HG02759 (cell line): ENCODE data around the gene PRKAR1A.
"Not testable (repeated sequence)": the region's sequence is repeated elsewhere in the genome, so short reads cannot be mapped to it uniquely, and the experiment has no call there.

Experiments
- ATAC-seq: cut with Tn5 transposase; IDR thresholded peaks from one replicate; pipeline ENCODE4 v1.9.1; 2021; ENCODE audit warnings: mild to moderate bottlenecking, moderate library complexity; ENCODE audit not compliant: unreplicated experiment

The PRKAR1A gene

DNA sequence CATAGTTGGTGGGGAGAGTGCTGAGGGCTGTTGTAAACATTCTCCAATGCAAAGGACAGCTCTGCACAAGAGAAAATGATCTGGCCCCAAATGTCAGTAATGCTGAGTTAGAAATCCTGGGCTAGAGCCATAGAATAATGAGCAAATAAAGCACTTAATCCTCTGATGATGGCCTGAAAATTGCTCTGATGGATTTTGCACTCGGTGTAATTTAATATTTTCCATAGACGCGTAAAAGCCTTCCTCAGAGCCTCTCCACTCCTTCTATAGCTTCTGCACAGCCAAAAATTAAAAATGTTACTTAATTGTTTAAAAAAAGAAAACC is 65.2 kb downstream of the PRKAR1A start:
- no peak for ATAC-seq

DNA sequence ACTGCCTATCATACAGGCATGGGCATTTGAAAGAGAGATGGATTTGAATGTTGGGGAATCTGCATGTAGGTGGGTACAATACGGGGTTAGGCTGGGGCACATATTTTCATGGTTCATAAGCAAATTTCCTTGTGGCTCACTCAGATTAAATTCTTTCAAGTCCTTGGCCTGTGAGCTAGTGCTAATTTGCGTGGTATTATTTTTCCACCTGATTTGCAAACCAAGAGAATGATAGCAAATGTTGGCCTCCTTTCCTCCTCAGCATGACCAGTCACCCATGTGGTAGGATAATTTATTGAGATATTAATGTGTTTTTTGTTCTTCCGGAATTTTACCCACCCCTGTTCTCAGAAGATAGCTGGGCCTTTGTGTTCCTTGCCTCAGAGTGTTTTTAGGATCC is 66.0 kb downstream of the PRKAR1A start:
- ATAC-seq = no peak

DNA sequence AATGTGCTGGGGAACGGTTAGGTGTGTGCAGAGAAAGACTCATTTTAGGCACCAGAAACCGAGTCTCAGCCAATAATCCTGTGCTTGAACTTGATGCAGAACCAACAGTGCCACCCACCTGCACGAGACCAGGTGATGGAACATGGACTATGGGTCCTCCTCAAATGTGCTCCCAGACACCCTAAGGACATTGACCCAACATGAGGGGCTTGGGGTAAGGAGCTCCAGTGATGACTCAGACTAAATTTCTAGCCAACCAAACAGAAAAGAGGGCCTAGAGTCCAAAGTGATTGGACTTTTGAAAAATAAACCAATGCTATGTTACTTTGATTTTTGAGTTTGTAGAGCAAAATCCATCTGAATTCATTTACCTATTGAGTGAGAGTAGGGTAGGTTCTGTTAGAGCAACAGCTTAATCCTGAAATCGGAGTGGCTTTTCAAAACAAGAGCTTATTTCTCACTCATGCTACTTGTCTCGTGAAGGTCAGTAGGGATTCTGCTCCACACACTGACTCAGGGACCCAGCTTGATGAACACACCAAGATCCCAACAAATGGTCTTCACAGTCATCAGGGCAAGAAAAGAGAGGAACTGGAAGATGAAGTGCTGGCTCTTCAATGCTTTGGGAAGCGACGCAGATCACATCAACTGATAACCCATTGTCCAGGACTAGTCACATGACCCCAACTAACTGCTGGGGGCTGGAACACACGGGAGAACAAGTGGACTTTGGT is 67.1 kb downstream of the PRKAR1A start:
- ATAC-seq = no peak

DNA sequence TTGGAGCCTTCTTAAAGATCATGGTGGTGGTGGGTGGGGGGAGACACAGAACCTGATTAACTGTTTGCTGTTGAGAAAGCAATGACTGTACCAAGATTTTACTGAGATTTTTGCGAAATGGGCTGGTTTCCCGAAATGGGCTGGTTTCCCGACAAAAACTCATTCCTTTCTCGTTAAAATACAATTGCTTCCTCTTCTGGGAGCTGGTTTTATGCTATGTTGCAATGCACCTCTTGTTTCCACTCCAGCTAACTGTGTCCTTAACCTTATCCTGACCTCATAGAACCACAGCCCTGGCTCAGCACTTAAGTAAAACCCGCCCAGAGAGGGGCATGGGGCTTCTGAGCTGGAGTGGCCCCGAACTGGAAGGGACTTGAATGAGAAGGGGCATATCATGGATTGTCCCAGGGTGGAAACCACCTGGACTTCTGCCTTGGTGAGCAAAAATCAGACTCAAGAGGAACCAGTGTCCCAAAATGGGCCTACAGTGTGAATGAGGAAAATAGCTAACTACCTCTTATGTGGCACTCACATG is 68.1 kb downstream of the PRKAR1A start:
- ATAC-seq = no peak

DNA sequence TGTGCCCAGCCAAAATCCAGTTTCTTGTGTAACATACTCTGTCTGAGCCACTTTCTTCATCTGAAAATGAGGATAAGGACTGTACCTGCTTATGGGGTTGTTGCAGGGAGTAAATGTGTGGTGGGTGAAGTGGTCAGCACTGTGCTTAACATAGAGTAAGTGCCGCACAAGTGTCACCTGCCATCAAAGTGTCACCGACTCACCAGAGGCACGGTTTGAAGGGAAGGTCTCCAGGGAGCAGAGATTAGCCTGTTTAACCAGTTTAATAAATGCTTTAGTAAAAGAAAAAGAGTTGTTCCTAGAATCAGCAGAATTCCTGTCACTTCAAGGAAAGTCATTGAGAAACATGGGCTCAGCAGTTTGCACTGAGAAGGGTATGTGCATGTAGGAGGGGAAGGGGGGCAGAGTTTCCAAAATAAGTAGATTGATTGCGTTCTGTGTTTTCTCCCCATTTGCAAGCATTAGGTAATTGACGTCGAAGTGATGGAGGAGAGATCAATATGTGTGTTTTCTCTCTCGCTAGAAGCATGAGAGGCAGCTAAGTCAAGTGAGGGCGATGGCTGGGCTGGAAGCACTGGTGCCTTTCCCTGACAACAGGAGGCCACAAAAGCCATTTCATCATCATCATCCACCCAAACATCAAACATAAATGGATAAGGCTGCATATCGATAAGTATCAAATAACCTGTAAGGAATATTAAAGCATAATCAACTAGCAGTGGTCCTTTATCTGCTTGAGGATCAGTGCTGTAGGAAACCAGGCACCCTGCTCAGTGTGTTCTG is 69.8 kb downstream of the PRKAR1A start:
- ATAC-seq = no peak

DNA sequence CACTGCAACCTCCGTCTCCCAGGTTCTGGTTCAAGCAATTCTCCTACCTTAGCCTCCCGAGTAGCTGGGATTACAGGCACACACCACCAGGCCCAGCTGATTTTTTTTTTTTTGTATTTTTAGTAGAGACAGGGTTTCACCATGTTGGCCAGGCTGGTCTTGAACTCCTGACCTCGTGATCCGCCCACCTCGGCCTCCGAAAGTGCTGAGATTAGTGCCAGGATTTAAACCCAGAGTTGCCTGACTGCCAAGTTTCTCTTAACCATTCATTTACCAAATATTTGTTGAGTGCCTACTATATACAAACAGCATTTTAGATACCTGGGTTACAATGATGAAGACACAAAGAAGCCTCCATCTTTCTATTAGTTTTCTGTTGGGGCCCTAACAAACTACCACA is 70.6 kb downstream of the PRKAR1A start:
- ATAC-seq = not testable (repeated sequence)

DNA sequence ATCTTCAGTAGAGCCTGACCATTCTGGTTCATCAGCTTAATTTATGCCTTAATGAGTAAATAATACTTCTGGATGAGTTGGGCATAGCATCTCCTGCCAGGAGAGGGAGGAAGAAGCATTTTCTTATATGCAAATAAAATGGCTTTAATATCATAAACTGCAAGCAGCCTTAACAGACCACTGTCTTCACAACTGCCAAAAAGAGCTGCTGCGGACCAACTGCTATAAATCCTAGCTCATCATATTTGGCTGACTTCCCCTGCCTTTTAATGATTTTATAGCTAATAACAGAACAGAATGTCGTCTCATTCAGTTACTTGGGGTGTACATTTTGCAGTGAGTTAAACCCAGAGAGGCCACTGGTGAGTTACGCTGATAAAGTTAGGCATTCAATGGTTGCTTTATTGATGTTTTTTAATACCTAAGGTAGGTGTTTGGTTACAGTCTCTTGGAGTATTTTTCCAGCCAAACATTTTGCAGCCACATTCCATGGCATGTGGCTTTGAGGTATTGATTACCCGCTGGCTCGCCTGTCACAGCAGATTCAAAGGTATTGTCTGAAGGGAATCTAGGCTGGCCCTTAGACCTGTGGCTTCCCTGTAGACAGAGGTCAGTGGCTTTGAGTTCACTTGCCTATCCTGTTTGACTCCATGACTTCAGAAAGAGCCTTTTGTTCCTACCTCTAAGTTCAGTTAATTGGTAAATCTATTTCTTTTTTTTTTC is 72.5 kb downstream of the PRKAR1A start:
- ATAC-seq = no peak

DNA sequence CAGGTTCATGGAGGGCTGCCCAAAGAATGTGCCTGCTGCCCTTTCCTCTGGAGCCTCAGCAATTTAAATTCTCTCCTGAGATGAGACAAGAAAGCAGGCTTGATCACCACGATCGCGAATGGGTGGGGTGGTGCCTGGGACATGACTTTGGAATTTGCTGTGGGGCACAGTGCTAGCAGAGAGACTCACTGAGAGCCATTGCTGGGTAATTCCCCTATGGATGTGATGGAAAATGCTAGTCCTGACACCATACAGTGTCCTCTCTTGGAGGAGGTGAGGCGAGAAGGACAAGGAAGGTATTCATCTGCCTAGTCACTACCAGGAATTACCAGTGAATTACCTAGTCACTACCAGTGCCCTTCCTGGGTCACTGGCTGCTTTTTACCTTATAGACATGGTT is 73.4 kb downstream of the PRKAR1A start:
- ATAC-seq = no peak

DNA sequence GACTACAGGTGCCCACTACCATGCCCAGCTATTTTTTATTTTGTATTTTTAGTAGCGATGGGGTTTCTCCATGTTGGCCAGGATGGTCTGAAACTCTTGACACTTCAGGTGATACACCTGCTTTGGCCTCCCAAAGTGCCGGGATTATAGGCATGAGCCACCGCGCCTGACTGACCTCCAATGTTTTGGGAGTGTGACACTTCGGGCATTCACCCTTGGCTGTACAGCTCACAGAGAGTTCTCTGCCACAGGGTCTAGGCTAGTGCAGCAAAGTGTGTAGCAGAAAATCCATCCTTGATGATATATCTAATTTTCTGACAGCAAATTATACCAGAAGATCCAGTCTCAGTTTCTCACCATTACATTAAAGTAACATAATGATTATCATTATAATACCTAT is 74.8 kb downstream of the PRKAR1A start:
- no peak for ATAC-seq

DNA sequence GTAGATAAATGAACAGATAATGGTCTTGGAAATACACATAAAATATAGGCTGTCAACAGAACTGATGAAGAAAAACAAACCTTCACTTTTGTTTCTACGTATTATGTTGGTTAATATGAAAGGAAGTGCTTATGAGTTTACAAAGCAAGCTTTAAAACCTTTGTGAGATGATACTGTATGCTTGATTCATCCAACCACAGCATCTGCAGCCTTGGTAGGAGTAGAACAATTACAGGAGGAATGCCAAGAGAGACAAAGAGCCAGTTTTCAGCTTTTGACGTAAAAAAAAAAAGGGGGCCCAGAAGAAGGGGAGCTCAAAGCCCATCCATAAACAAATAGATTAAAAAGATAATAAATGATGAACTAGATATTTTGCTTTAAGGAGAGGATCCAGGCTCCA is 75.6 kb downstream of the PRKAR1A start:
- ATAC-seq = no peak

DNA sequence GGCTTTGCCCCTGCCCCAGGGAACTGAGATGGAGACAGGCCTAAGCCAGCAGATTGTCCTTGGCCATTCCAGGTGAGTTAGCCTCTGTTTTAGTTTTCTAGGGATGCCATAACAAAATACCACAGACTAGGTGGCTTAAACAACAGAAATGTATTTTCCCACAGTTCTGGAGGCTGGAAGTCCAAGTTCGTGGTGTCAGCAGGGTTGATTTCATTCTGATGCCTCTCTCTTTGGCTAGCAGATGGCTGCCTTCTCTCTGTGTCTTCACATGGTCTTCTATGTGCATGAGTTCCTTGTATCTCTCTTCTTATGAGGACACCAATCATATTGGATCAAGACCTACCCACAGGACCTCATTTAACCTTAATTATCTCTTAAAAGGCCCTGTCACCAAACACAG is 76.1 kb downstream of the PRKAR1A start:
- ATAC-seq = no peak

DNA sequence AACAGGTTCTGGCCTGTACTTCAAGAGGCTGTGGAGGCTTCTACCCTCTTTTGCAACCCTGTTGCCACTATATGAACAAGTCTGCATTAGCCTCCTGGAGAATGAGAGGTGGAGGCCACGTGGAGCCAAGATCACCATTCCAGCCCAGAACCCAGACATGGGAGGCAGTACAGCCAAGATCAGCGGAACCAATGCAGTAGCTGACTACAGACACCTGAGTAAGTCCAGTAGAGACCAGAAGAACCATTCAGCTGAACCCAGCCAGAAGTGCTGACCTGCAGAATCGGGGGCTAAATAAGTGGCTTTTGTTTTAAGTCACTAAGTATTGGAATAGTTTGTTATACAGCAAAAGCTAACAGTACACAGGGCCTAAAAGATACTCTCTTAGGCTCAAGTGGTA is 76.9 kb downstream of the PRKAR1A start:
- no peak for ATAC-seq

DNA sequence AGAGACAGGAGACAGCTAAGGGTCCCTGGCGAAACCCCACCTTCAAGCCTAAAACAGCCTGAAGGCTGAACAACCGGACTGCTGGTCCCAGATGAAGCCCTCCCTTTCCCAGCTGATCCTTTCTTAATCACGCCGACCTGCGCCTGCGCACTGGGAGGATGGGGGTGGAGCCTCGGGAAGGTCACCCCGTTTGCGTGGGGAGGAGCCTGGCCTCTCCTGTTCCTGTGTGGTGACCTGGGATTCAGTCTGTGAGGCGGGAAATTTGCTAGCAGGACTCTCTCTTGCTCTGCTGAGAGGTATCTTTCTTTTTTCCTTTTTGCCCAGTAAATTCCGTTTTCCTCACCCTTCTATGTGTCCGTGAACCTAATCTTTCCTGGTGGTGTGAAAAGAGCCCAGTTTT is 79.4 kb downstream of the PRKAR1A start:
- no peak for ATAC-seq

DNA sequence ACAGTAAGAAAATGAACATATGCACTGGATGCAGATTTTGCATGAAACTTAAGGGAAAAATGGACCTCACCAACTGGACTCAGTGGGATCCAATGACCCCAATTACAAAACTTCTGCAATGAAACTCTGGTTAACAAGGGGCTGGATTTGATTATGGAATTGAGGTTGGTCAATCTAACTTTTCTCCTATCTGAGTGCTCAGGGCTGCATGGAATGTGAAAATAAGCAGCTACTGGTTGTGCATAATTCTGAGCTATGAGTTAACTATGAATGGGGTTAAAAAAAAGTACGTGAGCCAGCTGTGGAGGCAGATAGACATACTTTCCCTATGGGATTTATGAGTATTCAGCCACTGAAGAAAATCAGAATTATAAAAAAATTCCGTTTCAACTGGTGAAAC is 79.8 kb downstream of the PRKAR1A start:
- no peak for ATAC-seq

DNA sequence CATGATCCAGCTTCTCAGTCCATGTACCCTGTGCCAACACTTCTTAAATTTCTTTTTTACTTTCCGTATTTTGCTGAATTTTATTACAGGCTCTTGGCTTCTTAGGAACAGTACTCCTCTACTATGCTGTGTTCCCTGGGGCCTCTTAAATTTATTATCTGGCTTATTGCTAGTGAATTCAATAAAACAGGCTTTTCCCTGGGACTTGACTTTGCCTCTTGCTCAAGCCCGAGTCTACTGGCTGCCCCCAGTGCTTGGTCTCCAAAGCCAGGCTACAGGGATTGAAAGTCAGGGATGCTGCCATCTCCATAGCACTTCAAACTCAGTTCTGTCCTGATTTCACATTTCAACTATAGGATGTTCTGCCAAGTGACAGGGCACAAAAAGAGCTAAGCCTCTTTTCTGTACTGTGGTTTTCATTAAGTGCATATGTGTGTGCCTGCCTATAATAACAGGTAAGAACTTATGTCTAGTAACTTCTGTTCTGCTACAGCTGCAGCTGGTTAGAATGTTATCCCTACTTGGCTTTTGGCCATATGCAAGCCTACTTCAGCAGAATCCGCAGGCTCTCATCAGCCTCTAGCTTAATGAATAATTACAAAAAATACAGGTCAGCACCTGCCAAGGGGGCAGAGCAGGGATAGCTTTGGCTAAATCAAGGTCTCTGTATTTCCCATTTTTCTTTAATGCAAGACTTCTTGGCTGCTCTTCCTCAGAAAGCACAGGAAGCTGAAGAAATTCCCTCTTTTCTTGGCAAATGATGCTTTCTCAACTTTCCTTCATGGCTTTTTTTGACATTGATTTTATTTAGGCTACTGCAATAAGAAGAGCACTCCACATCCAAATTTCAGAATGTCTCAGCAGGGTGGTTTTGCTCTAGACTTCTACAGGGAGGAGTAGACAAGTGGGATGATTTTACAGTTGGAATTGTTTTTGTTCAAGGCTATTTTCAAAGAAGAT is 80.7 kb downstream of the PRKAR1A start:
- no peak for ATAC-seq

DNA sequence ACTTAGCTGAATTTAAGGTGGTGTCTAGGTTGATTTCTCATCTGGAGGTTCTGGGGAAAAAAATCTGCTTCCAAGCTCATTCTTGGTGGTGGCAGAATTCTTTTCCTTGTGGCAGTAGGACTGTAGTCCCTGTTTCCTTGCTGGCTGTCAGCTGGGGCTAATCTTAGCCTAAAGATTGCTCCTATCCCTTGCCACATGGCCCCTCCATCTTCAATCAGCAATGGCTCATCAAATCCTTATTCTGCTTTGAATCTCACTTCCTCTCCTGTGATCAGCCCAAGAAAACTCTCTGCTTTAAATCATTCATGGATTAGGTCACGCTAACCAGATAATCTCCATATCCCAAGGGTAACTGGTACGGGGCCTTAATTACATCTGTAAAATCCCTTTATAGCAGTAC is 82.3 kb downstream of the PRKAR1A start:
- no peak for ATAC-seq

DNA sequence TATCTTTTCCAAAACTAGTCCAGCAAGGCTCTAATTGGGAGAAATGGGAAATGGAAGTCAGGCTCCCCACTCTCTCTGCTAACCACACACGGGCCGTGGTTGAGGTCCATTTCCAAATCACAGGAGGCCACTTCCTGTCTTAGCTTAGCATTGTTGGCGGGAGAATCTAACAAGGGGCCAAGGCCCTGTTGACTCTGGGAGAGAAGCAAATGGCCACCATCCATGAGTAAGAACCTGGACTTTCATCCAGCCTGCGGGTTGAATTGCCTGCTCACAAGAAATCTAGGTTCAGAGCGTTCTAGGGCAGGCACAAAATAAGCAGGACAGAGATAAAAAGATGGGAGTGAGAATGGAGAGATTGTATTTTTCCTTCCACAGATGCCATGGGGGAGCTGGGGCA is 83.3 kb downstream of the PRKAR1A start:
- no peak for ATAC-seq

DNA sequence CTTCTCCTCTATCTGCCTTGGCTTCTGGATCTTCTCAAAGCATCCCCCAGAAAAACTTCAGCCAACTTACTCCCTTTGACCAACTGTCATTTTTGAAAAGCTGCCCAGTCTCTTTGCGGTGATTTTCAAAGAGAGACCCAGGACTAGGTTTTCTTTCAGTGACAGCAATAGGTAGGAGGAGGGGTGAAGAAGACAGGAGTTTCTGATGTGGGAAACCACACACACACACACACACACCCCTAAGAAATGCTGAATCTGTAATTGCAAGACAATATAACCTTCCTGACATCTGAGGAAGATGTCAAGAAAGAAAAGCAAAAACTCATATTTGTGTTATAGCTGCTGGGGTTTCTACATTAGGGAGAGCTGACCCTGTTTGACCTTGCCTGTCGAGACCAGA is 83.8 kb downstream of the PRKAR1A start:
- ATAC-seq = no peak

DNA sequence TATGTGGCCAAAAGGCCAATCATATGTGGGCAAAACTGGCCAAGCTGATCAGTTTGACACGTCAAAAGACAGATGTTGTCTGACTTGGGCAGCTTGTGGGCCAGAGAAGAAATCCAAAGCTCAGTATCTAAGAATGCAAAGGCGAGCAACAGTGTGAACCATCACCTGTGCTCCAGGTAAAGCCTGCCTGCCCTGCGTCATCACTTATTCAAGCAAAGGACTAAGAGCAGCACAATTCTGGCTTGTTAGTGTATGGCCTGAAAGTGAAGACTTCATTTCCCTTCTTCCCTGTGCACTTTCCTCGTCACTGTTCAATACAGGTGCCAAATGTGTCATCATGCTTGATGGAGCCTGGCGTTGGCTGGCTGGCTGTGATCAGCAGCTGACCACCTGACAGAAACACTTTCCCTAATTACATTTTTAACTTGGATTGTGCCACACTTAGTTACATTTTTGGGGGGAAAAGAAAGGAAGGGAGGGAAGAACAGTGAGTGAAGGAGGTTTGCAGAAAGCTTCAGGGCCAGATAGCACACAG is 84.2 kb downstream of the PRKAR1A start:
- ATAC-seq = no peak

DNA sequence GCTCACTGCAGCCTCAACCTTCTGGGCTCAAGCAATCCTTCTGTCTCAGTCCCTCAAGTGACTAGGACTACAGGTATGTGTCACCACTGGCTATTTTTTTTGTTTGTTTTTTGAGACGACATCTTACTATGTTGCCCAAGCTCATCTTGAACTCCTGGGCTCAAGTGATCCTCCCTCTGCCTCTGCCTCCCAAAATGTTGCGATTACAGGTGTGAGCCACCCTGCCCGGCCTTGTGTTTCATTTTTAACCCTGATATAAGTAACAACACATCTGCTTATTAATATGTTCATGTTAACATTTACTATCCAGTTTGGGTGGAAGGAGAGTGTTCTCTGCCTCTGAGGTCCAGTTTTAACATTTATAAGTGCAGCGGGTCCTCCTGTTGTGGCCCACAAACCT is 85.8 kb downstream of the PRKAR1A start:
- no peak for ATAC-seq
